HG02588 (cell line): ENCODE measurements around the gene GNAI1.

Experiments
- ATAC-seq: cut with Tn5 transposase; IDR thresholded peaks from one replicate; pipeline ENCODE4 v1.9.1; 2021; ENCODE audit warnings: mild to moderate bottlenecking, moderate library complexity; ENCODE audit not compliant: unreplicated experiment

The GNAI1 gene

DNA sequence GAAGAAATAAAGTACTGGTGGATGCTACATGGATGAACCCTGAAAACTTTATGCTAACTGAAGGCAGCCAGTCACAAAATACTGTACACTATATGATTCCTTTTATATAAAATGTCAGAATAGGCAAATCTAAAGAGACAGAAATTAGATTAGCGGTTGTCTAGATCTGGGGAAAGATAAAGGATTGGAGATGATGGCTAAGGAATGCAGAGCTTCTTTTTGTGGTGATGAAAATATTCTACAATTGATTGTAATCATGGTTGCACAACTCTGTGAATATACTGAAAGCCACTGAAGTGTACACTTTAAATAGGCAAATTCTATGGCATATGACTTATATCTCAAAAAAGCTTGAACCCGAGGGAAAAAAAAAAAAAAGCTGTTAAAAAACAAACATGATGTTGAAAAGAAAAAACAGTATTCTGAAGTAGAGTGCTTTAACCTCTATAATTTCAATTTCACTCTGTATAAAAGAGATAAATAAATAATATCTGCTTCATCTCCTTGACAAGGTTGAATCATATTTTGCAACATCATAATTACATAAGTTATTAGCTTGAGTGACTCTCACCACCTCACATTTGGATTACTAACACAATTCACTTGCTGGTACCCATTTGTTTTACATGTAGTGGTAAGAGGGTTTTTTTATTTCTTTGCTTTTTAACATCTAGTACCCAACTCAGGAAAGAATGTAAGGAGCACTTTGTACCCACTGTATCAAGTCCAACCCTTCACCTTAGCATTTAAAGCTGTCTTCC, 2.8 kb upstream of the GNAI1 start:
- no peak for ATAC-seq

- ATAC-seq: no peak
These were observed 2.0 kb upstream of the GNAI1 start for GRCh38 chr7:80132594-80132993.

DNA sequence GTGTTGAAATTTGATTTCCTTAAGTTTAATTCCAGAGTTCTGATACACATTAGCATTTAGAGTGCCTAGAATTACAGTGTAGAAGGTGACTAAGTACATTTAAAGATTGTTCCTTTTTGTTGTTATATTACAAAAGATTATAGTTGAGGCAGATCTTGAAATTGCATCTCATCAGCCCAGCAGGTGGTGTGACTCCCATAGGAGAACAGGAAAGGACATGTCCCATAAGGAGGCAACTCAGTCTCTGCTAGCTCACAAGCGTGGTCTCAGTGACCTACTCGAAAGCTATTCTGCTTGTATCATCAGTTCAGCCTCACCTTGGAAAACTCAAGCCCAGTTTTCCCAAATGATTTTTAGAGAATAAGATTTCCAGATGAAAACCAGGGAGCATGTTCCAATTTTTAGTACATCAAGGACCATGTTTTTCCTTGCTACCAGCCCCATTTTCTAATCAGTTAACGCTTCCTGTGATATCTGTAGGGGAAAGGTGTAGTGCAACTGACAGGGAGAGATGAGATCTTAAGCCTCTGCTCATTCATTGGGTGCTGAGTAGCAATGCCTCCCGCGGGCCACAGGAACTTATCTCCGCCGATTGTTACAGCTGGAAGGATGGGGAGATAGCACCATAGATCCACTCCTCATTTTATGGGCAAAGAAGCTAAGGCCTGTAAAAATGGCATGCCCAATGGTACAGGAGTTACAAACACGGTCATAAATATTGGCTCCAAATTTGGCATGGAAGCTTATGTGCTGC, 1.1 kb upstream of the GNAI1 start:
- ATAC-seq: no peak

GRCh38 chr7:80134115-80134535, 506 bp upstream of the GNAI1 start:
- no peak for ATAC-seq

GRCh38 chr7:80135309-80136104, 876 bp downstream of the GNAI1 start:
- no peak for ATAC-seq

DNA sequence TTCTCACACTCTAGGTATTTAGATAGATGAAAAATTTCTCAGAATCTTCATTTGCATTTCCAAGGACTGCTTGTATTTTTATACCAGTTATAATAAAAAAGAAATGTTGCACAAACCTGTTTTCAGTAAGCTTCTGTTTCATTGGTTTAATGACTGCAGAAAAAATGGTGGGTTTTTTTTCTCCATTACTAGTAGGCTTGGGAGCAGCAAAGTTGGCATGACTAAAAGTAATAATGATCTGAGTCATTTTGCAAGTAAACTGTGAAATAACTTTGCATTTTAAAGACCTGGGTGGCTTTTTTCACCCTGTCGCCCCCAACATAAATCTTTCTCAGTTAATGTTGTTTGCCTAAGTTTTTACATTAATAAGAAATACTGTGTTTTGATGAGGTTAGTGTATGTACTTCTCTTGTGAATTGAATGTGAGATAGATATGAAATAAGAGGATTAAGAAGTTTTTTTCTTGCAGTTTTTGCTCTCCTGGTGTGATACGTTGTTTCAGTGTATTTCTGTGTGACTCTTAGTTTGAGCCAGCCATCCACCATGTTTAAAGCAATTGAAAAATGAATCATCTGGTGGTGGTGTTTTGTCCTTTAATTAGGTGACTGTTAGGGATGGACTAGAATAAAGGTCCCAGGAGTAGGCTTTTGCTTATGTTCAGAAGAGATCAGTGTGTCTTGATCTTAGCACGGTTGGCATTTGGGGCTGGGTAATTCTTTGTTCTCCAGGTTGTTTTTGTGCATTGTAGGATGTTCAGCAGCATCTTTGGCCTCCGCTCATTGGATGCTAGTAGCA, 1.8 kb downstream of the GNAI1 start:
- ATAC-seq: peak; percentile 50

DNA sequence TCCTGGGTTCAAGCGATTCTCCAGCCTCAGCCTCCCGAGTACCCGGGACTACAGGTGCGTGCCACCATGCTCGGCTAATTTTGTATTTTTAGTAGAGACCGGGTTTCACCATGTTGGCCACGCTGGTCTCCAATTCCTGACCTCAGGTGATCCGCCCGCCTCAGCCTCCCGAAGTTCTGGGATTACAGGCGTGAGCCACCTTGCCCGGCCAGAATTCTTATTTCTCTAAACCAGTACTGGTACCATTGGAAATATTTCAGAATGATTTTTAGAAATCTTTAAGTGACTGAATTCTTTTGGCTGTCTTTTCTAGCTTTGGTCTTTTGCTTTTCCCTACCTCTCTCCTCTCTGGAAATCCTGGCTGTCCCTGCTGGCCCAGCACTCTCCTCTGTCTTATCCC, 2.8 kb downstream of the GNAI1 start:
- no peak for ATAC-seq

GRCh38 chr7:80139236-80139635, 4.6 kb downstream of the GNAI1 start:
- ATAC-seq: no peak

GRCh38 chr7:80140388-80140787, 5.8 kb downstream of the GNAI1 start:
- ATAC-seq: no peak

GRCh38 chr7:80141376-80141775, 6.7 kb downstream of the GNAI1 start:
- ATAC-seq: no peak

DNA sequence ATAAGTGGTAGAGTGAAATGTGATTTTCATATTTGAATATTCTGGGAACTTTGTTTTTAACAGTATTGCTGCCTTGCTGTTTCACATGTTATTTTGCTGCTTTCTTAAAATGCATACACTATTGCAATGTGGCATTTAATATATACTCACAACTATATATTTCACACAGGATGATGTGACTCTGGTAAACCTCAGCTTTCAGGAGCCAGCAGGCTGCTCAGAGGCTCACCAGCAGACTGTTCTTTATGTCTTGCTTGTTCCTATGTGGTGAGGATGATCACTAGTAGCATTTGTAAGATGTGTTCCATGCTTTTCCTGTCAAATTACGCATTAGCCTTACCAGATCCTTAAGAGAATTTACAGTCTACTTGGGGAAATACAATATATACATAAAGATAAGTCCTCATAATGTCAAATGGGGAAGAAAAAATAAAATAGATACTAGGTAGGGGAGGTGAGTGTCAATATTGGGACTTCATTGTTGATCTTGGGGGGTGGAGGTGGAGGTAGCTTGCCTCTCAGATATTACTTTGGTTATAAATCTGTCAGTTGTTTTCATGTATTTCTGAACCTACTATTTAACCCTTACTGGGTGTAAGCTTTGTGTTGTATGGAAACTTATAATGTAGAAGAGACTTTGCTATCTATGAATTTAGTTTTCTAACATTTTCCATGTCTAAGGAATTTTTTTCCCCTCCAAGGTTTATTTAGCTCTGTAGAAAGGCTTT, 8.4 kb downstream of the GNAI1 start:
- ATAC-seq: no peak

- ATAC-seq: no peak
These were observed 11.3 kb downstream of the GNAI1 start for GRCh38 chr7:80145780-80146422.

DNA sequence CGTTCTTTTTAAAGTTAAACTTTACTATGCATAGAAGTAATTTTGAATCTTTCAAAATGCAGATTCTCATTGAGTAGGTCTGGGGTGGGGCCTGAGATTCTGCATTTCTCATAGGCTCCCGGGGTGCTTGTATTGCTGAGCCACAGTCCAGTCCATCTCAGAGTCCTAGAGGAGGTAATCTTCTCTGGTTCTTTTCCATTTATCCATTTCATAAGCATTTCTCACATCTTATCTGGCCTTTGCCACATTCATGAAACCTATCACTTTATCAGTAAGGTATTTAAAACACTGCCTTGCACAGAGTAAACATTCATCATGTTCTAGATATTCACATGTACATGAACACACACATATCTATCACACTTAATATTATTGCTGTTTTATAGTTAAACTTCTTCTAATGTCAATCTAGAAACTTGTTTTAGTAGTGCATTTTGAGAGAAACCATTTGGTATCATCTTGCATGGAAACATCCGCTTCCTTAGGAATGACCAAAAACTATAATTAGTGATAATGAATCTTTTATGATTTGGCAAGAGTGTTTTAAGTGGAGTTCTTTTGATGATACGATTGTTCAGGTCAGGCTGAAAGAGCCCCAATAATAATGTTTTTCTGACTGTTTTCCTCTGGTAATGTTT, 12.0 kb downstream of the GNAI1 start:
- ATAC-seq: no peak

DNA sequence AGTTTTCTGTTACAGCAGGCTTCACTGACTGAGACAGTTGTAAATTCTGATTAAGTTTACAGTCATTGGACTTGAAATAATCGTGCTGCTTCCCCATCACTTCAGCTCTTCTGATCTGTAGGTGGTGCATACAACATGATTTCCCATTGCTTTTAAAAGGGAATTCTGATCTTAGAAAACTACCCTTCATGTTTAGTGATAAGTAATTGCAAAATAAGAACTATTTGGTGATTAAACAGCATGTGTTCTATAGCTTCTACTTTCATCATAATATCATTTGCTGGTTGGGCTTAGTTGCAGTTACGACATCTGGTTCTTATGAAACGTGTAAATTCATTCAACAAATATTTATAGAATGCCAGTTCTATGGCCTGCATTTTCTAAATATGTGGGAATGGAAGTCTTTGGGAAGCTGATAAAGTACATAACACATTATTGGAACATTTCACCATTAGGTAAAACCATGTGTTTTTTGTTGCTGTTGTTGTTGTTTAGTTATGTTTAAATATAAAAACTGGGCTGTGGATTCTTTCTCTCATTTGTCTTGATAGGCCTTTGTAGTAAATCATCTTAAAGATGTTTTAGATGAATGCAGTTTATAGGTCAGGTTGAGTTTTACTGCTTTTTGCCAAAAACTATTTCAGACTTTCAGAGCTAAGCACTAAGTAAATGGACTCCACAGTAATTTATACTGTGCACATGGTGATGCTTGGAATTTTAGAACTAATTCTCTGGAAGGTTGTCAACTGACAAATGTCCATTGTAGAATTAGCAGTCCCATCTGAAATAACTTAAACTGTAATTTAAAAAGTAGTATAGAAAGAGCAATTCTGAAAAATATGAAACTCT, 13.1 kb downstream of the GNAI1 start:
- ATAC-seq: no peak

DNA sequence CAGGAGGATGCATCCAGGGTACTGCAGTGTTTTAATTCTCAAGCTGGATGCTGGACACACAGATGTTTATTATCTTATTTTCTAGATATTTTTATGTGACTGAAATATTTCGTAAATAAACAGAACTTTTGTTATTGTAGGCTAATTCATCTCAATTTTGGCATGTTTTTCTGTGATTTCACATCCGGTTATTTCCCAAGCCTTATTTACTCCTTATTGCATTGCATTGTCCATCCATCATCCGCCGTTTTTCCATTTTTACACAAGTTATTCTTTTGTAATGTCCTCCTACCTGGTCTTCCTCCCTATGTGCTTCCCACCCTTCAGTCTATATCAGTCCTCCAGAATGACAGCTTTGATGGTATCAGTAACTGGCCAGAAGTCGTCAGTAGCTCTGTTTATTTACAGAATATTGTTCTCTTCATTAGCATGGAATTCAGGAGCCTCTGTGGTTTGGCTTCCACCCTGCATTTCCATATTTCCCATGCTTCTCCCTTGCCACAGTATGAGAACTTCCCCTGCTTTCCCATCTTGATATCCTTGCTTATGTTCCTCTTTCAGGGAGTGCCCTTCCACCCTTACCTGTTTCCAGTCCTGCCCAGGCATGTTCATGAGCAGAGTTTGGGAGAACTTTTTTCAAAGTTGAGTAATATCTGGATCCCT, 16.1 kb downstream of the GNAI1 start:
- no peak for ATAC-seq

GRCh38 chr7:80151274-80151665, 16.6 kb downstream of the GNAI1 start:
- peak; percentile 47 for ATAC-seq

GRCh38 chr7:80153446-80153845, 18.8 kb downstream of the GNAI1 start:
- ATAC-seq: no peak
